OCI-LY7 (cell line): ENCODE data around the gene HDAC4.

Source experiments
- CTCF ChIP-seq: fragments of 200-600 bp; sonication (generic); conservative IDR thresholded peaks from 2 replicates; pipeline ENCODE4 v1.5.1; 2014; ENCODE audit warnings: mild to moderate bottlenecking, antibody characterized with exemption, low read length, moderate library complexity, mixed read lengths
- EZH2phosphoT487 ChIP-seq: fragments of 200-600 bp; sonication (generic); IDR thresholded peaks from 2 replicates; pipeline ENCODE4 v1.6.1; 2018; ENCODE audit warnings: low read depth, borderline replicate concordance, mild to moderate bottlenecking, mixed run types, antibody characterized with exemption, low read length, moderate library complexity, mixed read lengths

- TF ChIP-seq CTCF (no peak), EZH2phosphoT487 (no peak)
These were observed 335.3 kb downstream of the HDAC4 start for GRCh38 chr2:239065537-239065936.
